WTC11 (cell line): ENCODE measurements around the gene HDC. TPM values are rescaled to one million over a fixed set of nuclear protein-coding genes. Genes with fewer than 3 reads are reported as not detected.

Experiments used
- ATAC-seq: fragments of 200-7000 bp; cut with Tn5 transposase; 2 replicates; pipeline ENCODE4 v1.10.0; 2021; ENCODE audit warnings: mild to moderate bottlenecking, moderate library complexity
- CTCF ChIA-PET: fragments of 300-600 bp; sonication (Branson Sonifier 250); formaldehyde crosslinking; loops from one replicate; lab custom pipeline; 2021; ENCODE audit warnings: antibody characterized with exemption; lab: Charles Lee
- POLR2A ChIA-PET: fragments of 350-600 bp; sonication (Branson Sonifier 250); formaldehyde crosslinking; loops from one replicate; lab custom pipeline; 2021; ENCODE audit warnings: antibody characterized with exemption; lab: Charles Lee
- DNase-seq: peaks from one replicate; pipeline ENCODE4 v3.0.0; 2021; ENCODE audit warnings: low spot score
- H3K27ac Mint-ChIP-seq: 2 replicates; pipeline ENCODE4 v1.8.0; 2021; ENCODE audit warnings: mixed read lengths
- H3K27me3 Mint-ChIP-seq: 2 replicates; pipeline ENCODE4 v1.8.0; 2021; ENCODE audit warnings: low read depth, mild to moderate bottlenecking, moderate library complexity, mixed read lengths
- H3K36me3 Mint-ChIP-seq: 2 replicates; pipeline ENCODE4 v1.8.0; 2021; ENCODE audit warnings: mixed read lengths
- H3K4me1 Mint-ChIP-seq: 2 replicates; pipeline ENCODE4 v1.8.0; 2022; ENCODE audit warnings: mixed read lengths
- H3K4me3 Mint-ChIP-seq: 2 replicates; pipeline ENCODE4 v1.8.0; 2021; ENCODE audit warnings: mild to moderate bottlenecking, moderate library complexity, mixed read lengths
- H3K9me3 Mint-ChIP-seq: 2 replicates; pipeline ENCODE4 v1.8.0; 2021; ENCODE audit warnings: mixed read lengths
- ARID4B ChIP-seq: sonication (generic); formaldehyde crosslinking; IDR thresholded peaks from 2 replicates; pipeline ENCODE4 v1.8.0; 2023; ENCODE audit warnings: missing genetic modification reagents, mild to moderate bottlenecking, borderline replicate concordance
- E2F5 ChIP-seq: sonication (generic); formaldehyde crosslinking; IDR thresholded peaks from 2 replicates; pipeline ENCODE4 v1.8.1; 2022; ENCODE audit warnings: mild to moderate bottlenecking, moderate library complexity, missing genetic modification reagents
- ELF4 ChIP-seq: sonication (generic); formaldehyde crosslinking; IDR thresholded peaks from 2 replicates; pipeline ENCODE4 v1.8.1; 2022; ENCODE audit warnings: low read depth, mild to moderate bottlenecking, moderate library complexity, missing genetic modification reagents
- GTF2I ChIP-seq: fragments of 250-450 bp; sonication (Bioruptor Pico); conservative IDR thresholded peaks from 2 replicates; pipeline ENCODE4 v1.4.0; 2021; ENCODE audit warnings: mild to moderate bottlenecking
- MLX ChIP-seq: sonication (generic); formaldehyde crosslinking; IDR thresholded peaks from 2 replicates; pipeline ENCODE4 v1.8.1; 2023; ENCODE audit warnings: mild to moderate bottlenecking, missing genetic modification reagents, moderate library complexity
- MYBL2 ChIP-seq: sonication (generic); formaldehyde crosslinking; IDR thresholded peaks from 2 replicates; pipeline ENCODE4 v1.8.1; 2023; ENCODE audit warnings: mild to moderate bottlenecking, moderate library complexity, missing genetic modification reagents
- NR1H2 ChIP-seq: sonication (generic); formaldehyde crosslinking; IDR thresholded peaks from 2 replicates; pipeline ENCODE4 v1.9.0; 2021; ENCODE audit warnings: mild to moderate bottlenecking, moderate library complexity, missing genetic modification reagents
- PRRX2 ChIP-seq: fragments of 250-450 bp; sonication (Bioruptor Pico); IDR thresholded peaks from 2 replicates; pipeline ENCODE4 v1.8.0; 2021; ENCODE audit warnings: mild to moderate bottlenecking
- SP1 ChIP-seq: sonication (generic); formaldehyde crosslinking; conservative IDR thresholded peaks from 2 replicates; pipeline ENCODE4 v1.8.1; 2022; ENCODE audit warnings: missing genetic modification reagents
- STAT6 ChIP-seq: sonication (generic); formaldehyde crosslinking; conservative IDR thresholded peaks from 2 replicates; pipeline ENCODE4 v1.8.1; 2023; ENCODE audit warnings: mild to moderate bottlenecking, low read depth, missing genetic modification reagents, moderate library complexity
- ZBTB43 ChIP-seq: sonication (generic); formaldehyde crosslinking; IDR thresholded peaks from 2 replicates; pipeline ENCODE4 v1.8.1; 2023; ENCODE audit warnings: mild to moderate bottlenecking, missing genetic modification reagents
- ZNF121 ChIP-seq: sonication (generic); formaldehyde crosslinking; IDR thresholded peaks from 2 replicates; pipeline ENCODE4 v1.8.0; 2023; ENCODE audit warnings: missing genetic modification reagents
- ZNF396 ChIP-seq: fragments of 250-450 bp; sonication (Bioruptor Pico); IDR thresholded peaks from 2 replicates; pipeline ENCODE4 v1.8.0; 2021; ENCODE audit warnings: mild to moderate bottlenecking, moderate library complexity, borderline replicate concordance
- ZNF532 ChIP-seq: fragments of 250-450 bp; sonication (Bioruptor Pico); IDR thresholded peaks from 2 replicates; pipeline ENCODE4 v1.9.0; 2021; ENCODE audit warnings: mild to moderate bottlenecking, borderline replicate concordance
- ZSCAN18 ChIP-seq: fragments of 250-450 bp; sonication (Bioruptor Pico); IDR thresholded peaks from 2 replicates; pipeline ENCODE4 v2.1.2; 2022; ENCODE audit warnings: mild to moderate bottlenecking, moderate library complexity
- total RNA-seq: library from RNA; stranded (reverse); gene quantifications from 3 replicates; pipeline ENCODE4 v1.2.3, GENCODE V29; 2021

HDC gene
- total RNA-seq, 1 experiment from 2014 or later: not detected

- DNase-seq (no peak), ATAC-seq (no peak)
- Mint-ChIP-seq H3K27me3 (no peaks in the 10 kb centered on the region), H3K4me1 (no peaks in the 10 kb centered on the region), H3K27ac (no peak overlapping the region), H3K36me3 (peaks cover 3% of the 10 kb centered on the region; the same call in 1 of the 2 replicates), H3K9me3 (no peaks in the 10 kb centered on the region), H3K4me3 (no peak overlapping the region)
- POLR2A ChIA-PET: no interaction called here
- TF ChIP-seq MYBL2 (CRISPR knock-in tag) (no peak), ZNF396 (no peak), ZBTB43 (CRISPR knock-in tag) (no peak), ZSCAN18 (CRISPR knock-in tag) (no peak), GTF2I (CRISPR knock-in tag) (no peak), NR1H2 (no peak), PRRX2 (CRISPR knock-in tag) (no peak), MLX (no peak), ZNF121 (no peak), ARID4B (CRISPR knock-in tag) (no peak), SP1 (CRISPR knock-in tag) (no peak)
- CTCF ChIA-PET: no interaction called here
Observed at GRCh38 chr15:50224606-50225005, 40.9 kb downstream of the HDC start.

GRCh38 chr15:50222181-50222580, 43.3 kb downstream of the HDC start:
- H3K4me1 Mint-ChIP-seq: no peaks in the 10 kb centered on the region
- no peak overlapping the region for H3K4me3 Mint-ChIP-seq
- H3K9me3 Mint-ChIP-seq: no peaks in the 10 kb centered on the region
- H3K27ac Mint-ChIP-seq: peak overlapping the region; percentile 7; the same call in 1 of the 2 replicates
- ATAC-seq (no peak), DNase-seq (no peak)
- ChIA-PET CTCF (no interaction called here), POLR2A (no interaction called here)
- H3K27me3 Mint-ChIP-seq: no peaks in the 10 kb centered on the region
- H3K36me3 Mint-ChIP-seq: no peaks in the 10 kb centered on the region; the same call in 1 of the 2 replicates
- TF ChIP-seq STAT6 (CRISPR knock-in tag) (no peak), GTF2I (CRISPR knock-in tag) (no peak), ELF4 (no peak), E2F5 (CRISPR knock-in tag) (no peak), ZNF532 (no peak)
